ENCODE data around the gene STH. TPM values are rescaled to one million over a fixed set of nuclear protein-coding genes. Genes with fewer than 3 reads are reported as not detected.

The STH gene
- polyA plus RNA-seq, 2 of the 4 experiments (the other 2 are of a cell fraction) = not detected

GRCh38 chr17:45976391-45976754, 22.7 kb upstream of the STH start:
- DNase-seq (ENCODE audit: low read depth in 1 of 2, low spot score in 1 of 2) (no peak), FAIRE-seq (no peak), ATAC-seq (no peak; a peak in 1 of 6 replicates)
- no peak overlapping the region for H3K4me2 ChIP-seq
- 82% methylated on average over 2 of the region's 2 CpGs for WGBS (ENCODE audit: missing lambda C conversion rate)
- POLR2A ChIA-PET = no interaction called here
- no peak for TF ChIP-seq BHLHE40 (IDR thresholded peaks at IDR 0.05; ENCODE audit: low read depth, low read length)
- TF ChIP-seq HOXB13 (CRISPR knock-in tag; IDR thresholded peaks at IDR 0.05; ENCODE audit: low read depth) = no peak
- TF ChIP-seq KDM1A (IDR thresholded peaks at IDR 0.05; ENCODE audit: low read depth) = no peak
- no peak for TF ChIP-seq RNF2 (IDR thresholded peaks at IDR 0.05; ENCODE audit: borderline replicate concordance, low read depth)
- TF ChIP-seq, protein P1, sequence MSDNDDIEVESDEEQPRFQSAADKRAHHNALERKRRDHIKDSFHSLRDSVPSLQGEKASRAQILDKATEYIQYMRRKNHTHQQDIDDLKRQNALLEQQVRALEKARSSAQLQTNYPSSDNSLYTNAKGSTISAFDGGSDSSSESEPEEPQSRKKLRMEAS (IDR thresholded peaks at IDR 0.05) = no peak
- TF ChIP-seq, protein P2, sequence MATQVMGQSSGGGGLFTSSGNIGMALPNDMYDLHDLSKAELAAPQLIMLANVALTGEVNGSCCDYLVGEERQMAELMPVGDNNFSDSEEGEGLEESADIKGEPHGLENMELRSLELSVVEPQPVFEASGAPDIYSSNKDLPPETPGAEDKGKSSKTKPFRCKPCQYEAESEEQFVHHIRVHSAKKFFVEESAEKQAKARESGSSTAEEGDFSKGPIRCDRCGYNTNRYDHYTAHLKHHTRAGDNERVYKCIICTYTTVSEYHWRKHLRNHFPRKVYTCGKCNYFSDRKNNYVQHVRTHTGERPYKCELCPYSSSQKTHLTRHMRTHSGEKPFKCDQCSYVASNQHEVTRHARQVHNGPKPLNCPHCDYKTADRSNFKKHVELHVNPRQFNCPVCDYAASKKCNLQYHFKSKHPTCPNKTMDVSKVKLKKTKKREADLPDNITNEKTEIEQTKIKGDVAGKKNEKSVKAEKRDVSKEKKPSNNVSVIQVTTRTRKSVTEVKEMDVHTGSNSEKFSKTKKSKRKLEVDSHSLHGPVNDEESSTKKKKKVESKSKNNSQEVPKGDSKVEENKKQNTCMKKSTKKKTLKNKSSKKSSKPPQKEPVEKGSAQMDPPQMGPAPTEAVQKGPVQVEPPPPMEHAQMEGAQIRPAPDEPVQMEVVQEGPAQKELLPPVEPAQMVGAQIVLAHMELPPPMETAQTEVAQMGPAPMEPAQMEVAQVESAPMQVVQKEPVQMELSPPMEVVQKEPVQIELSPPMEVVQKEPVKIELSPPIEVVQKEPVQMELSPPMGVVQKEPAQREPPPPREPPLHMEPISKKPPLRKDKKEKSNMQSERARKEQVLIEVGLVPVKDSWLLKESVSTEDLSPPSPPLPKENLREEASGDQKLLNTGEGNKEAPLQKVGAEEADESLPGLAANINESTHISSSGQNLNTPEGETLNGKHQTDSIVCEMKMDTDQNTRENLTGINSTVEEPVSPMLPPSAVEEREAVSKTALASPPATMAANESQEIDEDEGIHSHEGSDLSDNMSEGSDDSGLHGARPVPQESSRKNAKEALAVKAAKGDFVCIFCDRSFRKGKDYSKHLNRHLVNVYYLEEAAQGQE (IDR thresholded peaks at IDR 0.05) = no peak
- TF ChIP-seq HEYL (CRISPR knock-in tag; IDR thresholded peaks at IDR 0.05) = no peak
- H3K4me3 ChIP-seq = no peak overlapping the region
- H3K27ac ChIP-seq = no peak overlapping the region
- peaks cover 10% of the 10 kb centered on the region; the same call in 2 of the 3 replicates for H3K9me3 ChIP-seq
- no peaks in the 10 kb centered on the region for H3K4me1 ChIP-seq
- CTCF ChIA-PET = interaction anchor here (0.5 to 4.9 kb wide), 5 partner anchors 14 to 190 kb away, joined by 3 to 27 read pairs (median 3); no protein-coding TSS in a partner anchor

GRCh38 chr17:45976755-45977505, 22.1 kb upstream of the STH start:
- POLR2A ChIA-PET = no interaction called here
- WGBS (ENCODE audit: missing lambda C conversion rate) = 64% methylated on average over 15 of the region's 18 CpGs
- DNase-seq (ENCODE audit: low read depth in 1 of 2, low spot score in 1 of 2) = no peak

More at GRCh38 chr17:45976755-45977505, 22.1 kb upstream of the STH start:
- FAIRE-seq (no peak), ATAC-seq (no peak; a peak in 1 of 6 replicates)
- TF ChIP-seq RFX5 (IDR thresholded peaks at IDR 0.05) (no peak), KDM1A (IDR thresholded peaks at IDR 0.05; ENCODE audit: low read depth) (no peak), RARB (CRISPR knock-in tag; IDR thresholded peaks at IDR 0.05) (no peak), CHD4 (IDR thresholded peaks at IDR 0.05; ENCODE audit: borderline replicate concordance) (no peak), SMC3 (IDR thresholded peaks at IDR 0.05) (no peak), MAZ (IDR thresholded peaks at IDR 0.05; ENCODE audit: borderline replicate concordance, low read depth, low read length) (no peak), KDM5A (IDR thresholded peaks at IDR 0.05) (no peak), EHF (CRISPR knock-in tag; IDR thresholded peaks at IDR 0.05) (no peak), HOXB5 (CRISPR knock-in tag; IDR thresholded peaks at IDR 0.05) (no peak), GATA3 (IDR thresholded peaks at IDR 0.05; ENCODE audit: borderline replicate concordance) (no peak), PHF8 (IDR thresholded peaks at IDR 0.05; ENCODE audit: borderline replicate concordance, low read depth) (no peak), CEBPB (IDR thresholded peaks at IDR 0.05) (no peak), BCL3 (IDR thresholded peaks at IDR 0.05) (no peak), RAD21 (conservative IDR thresholded peaks at IDR 0.05 in 1 of 2, IDR thresholded peaks at IDR 0.05 in 1 of 2) (no peak), HEYL (CRISPR knock-in tag; IDR thresholded peaks at IDR 0.05) (no peak), EHMT2 (IDR thresholded peaks at IDR 0.05; ENCODE audit: low read depth) (no peak), ZFP36 (IDR thresholded peaks at IDR 0.05; ENCODE audit: borderline replicate concordance, partially characterized antibody) (no peak)
- TF ChIP-seq, protein P2 (IDR thresholded peaks at IDR 0.05) = no peak
- TF ChIP-seq, protein P3, sequence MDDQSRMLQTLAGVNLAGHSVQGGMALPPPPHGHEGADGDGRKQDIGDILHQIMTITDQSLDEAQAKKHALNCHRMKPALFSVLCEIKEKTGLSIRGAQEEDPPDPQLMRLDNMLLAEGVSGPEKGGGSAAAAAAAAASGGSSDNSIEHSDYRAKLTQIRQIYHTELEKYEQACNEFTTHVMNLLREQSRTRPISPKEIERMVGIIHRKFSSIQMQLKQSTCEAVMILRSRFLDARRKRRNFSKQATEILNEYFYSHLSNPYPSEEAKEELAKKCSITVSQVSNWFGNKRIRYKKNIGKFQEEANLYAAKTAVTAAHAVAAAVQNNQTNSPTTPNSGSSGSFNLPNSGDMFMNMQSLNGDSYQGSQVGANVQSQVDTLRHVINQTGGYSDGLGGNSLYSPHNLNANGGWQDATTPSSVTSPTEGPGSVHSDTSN (IDR thresholded peaks at IDR 0.05) = no peak
- peaks cover 10% of the 10 kb centered on the region; the same call in 2 of the 3 replicates for H3K9me3 ChIP-seq
- no peak overlapping the region for H3K4me3 ChIP-seq
- CTCF ChIA-PET = interaction anchor here (0.6 to 4.9 kb wide), 3 partner anchors 8 to 53 kb away, joined by 3 to 27 read pairs (median 3); no protein-coding TSS in a partner anchor
- H3K4me2 ChIP-seq = no peak overlapping the region
- H3K4me1 ChIP-seq = no peaks in the 10 kb centered on the region
- no peak overlapping the region for H3K27ac ChIP-seq

All from A549 (cell line).